HG03280 (cell line): ENCODE results near the gene CLCNKB.

Source experiments
- ATAC-seq: cut with Tn5 transposase; IDR thresholded peaks from one replicate; pipeline ENCODE4 v1.9.1; 2021; ENCODE audit warnings: mild to moderate bottlenecking, moderate library complexity; ENCODE audit not compliant: unreplicated experiment

CLCNKB gene

GRCh38 chr1:16072616-16073484 lies 29.3 kb downstream of the CLCNKB start:
- peak; percentile 3 for ATAC-seq

- peak; percentile 64 for ATAC-seq
These were observed 30.0 kb downstream of the CLCNKB start, which contains the start of gene FAM131C for GRCh38 chr1:16073490-16074119. Gene FAM131C, minus strand, starts transcription at chr1:16073651. Its CDS starts 209 bp downstream, at chr1:16073442.

GRCh38 chr1:16074217-16074616 lies 30.6 kb downstream of the CLCNKB start:
- ATAC-seq: no peak

- ATAC-seq: no peak
These were observed 31.9 kb downstream of the CLCNKB start for GRCh38 chr1:16075337-16076030.

DNA sequence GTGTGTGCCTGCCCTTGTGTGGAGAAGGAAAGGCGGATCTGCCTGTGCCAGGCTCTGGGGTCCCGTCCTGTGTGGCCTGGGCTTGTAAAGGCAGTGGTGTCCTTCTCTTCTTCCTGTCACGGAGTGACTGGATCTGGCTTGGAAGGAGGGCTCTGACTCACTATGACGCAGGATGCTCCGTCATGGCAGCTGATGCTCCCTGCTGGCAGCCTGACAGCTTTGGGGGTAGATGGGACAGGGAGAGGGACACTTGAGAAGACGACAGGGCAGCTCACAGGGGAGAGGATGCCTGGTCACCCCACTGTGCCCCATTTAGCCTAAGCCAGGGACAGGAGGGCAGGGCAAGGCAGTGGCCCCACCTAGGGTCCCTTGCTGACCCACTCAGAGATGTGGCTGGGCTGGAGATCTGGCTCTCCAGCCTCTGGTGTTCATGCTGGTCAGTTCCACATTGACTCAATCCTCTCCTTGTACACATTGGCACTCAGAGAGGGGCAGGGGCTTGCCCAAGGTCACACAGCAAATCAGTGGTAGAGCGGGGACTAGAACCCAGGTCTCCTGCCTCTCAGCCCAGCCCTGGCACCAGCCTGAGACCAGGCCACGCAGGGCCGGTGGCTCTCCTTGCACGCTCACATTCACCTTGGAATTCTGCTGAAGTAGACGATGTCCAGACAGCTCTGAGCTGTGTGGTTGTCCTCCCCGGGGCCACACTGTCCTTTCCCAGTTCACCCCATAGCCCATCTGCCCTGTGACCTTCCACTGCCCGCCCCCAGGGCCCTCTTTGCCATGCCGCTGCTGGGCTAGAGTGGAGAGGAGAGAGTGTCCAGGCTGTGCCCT lies 32.7 kb downstream of the CLCNKB start:
- no peak for ATAC-seq

DNA sequence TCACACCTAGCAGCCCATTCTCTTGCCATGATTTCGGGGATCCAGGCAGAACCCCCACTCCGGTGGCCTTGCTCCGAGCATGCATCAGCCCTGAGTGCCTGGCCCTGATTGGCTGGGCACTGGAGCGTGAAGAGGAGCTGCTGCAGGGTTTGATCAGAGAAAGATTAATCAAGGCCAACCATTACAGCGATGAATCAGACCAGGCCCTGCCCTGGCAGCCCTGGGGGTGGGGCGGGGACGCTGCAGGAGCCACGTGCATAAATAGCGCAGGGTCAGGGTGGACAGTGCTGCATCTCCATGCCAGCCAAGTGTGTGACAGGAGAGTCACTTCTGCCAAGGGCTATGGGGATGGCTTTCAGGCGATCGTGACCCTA lies 33.3 kb downstream of the CLCNKB start:
- no peak for ATAC-seq

GRCh38 chr1:16077406-16078245 lies 34.0 kb downstream of the CLCNKB start:
- ATAC-seq: no peak

GRCh38 chr1:16078925-16079656 lies 35.5 kb downstream of the CLCNKB start:
- no peak for ATAC-seq

DNA sequence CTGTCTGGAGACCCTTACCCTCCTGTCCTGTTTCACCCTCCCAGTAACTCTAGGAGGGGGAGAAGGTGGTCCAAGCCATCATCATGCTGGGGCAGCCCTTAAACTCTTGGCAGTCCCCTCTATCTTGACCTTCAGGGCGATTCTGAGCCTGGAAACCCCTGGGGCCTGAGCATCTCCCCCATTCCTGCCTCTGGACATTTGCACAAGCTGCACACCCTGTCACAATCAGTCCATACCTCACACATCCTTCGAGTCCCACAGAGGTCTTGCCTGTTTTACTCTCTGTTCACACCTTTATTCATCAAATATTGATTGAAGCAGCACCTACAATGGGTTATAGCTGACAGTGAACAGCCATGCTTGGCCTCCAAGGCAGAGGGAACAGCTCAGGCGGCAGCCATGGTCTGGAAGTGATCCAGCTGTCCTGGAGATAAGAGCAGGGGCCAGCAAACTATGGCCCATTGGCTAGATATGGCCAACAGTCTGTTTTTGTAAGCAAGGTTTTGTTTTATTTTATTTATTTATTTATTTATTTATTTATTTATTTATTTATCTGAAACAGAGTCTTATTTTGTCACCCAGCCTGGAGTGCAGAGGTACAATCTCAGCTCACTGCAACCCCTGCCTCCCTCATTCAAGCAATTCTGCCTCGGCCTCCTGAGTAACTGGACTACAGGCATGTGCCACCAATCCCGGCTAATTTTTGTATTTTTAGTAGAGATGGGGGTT lies 37.0 kb downstream of the CLCNKB start:
- ATAC-seq: no peak

DNA sequence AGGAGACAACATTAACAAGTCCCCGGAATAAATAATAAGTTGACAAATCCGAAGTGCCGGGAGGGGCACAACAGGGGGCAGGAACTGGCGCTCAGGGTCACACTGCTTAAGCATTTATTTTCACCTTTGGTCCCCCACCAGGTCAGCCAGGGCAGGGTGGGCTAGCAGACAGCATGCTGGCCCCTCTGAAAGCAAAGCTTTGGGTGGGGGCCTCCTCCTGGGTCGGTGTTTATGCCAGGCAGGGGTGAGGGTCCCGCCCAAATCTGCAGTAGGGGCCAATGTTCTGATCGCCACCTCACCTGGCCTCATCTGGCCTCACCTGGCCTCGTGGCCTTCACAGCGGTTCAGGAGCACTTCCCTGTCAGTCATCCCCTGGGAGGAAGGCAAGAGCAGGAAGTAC lies 38.1 kb downstream of the CLCNKB start:
- no peak for ATAC-seq

GRCh38 chr1:16082283-16083038 lies 38.9 kb downstream of the CLCNKB start:
- ATAC-seq: no peak

DNA sequence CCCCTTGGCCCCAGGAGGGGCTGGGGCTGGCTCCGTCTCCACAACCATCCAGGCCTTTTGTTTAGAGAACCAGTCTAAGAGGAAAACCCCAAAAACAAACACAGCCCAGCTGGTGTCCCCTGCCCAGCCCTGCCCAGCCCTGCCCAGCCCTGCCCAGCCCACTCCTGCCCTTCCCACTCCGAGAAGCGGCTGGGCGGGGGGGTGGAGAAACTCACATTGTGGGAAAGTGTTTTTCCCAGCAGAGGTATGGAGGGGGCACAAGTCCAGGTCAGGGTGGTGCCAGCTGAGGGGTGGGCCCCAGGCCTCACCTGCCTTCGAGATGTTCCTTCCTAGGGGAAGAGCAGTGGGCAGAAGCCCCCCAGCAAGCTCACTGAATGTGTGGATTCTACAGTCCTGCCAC lies 39.9 kb downstream of the CLCNKB start:
- ATAC-seq: no peak

DNA sequence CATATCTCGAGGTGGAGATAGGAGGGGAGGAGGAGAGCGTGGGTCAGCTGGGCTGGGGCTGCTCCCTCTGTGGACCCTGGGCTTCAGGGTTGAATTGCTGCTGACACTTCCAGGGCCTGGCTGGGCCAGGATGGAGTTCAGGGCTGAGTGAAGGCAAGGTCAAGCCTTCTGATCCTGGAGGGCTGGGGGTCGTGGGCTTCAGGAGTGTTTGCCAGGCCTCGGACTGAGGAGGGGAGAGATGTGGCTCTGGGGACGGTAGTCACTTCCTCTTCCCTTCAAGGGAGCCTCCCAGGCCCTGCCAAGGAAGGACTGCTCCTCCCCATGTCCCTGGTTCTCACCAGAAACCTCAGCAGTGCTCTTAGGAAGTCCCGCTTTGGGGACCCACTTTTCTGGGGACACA lies 41.9 kb downstream of the CLCNKB start:
- ATAC-seq: no peak

DNA sequence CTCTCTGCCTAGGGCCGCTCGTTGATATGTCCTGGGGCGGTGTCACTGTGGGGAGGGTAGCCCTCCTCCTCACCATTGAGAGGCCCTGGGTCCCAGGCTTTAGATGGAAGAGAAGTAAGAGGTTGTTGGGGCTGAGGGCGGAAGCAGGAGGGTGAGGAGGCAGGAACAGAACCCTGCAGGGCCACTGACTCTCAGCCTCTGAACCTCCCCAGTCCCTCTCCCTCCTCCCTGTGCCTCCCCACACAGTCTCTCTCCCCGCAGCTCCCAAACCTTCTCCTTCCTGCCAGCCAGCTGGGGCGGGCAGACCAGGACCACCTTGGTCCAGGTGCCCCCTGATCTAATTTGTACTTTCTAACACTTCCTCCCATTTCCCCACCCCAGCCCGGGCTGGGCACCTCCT lies 44.2 kb downstream of the CLCNKB start:
- no peak for ATAC-seq

- no peak for ATAC-seq
These were observed 44.8 kb downstream of the CLCNKB start for GRCh38 chr1:16088351-16088911.

DNA sequence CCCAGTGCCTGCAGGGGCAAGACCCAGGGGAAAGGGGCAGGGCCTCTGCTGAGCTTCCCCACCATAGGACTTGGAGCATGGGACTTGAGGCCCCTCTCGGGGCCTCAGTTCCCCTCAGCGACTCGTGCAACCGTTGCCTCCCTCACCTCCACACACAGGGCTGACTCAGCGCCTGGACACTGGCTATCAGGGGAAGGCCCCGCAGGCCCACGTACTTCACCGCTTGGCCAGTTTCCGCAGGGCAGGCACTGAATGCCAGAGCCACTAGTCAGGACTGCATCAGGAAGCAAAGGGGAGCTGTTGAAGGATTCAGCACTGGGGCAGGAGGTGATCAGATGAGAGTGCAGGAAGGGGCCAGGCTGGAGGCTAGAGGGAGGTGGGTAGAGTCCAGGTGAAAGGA lies 45.4 kb downstream of the CLCNKB start:
- no peak for ATAC-seq

DNA sequence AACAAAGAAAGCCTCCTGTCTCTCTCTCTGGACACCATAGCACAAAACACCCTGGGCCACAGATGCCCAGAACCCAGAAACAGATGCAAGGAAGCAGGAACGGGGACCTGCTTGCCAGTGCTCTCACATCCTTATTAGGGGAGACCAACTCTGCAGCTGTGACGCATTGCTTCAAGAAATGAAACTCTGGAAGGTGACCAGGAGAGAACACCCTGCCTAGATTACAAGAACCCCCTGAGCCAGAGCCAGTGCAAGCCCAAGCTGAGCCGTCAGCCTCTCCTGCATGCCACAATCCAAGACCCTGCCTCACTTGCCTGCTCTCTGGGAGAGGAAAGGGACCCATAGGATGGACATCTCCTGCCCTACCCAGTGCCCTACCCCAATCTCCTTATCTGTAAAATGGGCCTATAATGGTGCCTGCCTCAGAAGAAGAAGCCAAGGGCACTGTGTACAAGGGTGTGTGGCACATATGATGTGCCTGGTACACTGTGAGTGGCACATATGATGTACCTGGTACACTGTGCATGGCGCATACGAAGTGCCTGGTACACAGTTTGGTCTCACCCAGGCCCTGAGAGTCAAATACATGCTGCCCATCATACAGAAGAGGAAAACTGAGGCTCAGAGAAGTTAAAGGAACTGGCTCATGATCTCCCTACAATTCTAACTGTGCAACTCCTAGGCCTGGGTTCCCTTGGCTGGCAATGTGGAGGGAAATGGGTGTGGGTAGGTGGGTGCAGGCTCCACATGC lies 46.7 kb downstream of the CLCNKB start:
- ATAC-seq: no peak
